Left cardiac atrium (tissue), 4 donors: Measurements from ENCODE around the gene ARHGEF10L. TPM values are rescaled to one million over a fixed set of nuclear protein-coding genes. Genes with fewer than 3 reads are reported as not detected.

Experiments
- ATAC-seq, 2 donors: fragments of 200-7000 bp; cut with Tn5 transposase; one replicate each; pipeline ENCODE4 v1.9.1; 2020; ENCODE audit warnings: mild to moderate bottlenecking in 2 of 2, moderate library complexity in 2 of 2
- DNase-seq: peaks from one replicate; pipeline ENCODE4 v3.0.0-alpha.2; 2020
- intact Hi-C, 2 donors: fragments of 100-400 bp; cut with DNase I; formaldehyde crosslinking; loops; one replicate each; pipeline versions ENCODE4 v1.14.1 to v1.15.1; 2022 to 2023
- total RNA-seq, 2 donors: library from RNA; stranded (reverse); fragmentation: NEBNext Ultra II Directional; extraction: Animal tissue kit (Norgen Biotek cat#: 25700); gene quantifications; one replicate each; pipeline ENCODE4 v1.2.1, GENCODE V29; 2021
- donor health status: DM: no; HTN: yes; CAD: no.
- donor health status: DM: no; HTN: yes; CAD: no; lungs with severe emphysema.
- donor health status: DM: yes; HTN: yes; CAD: no.
- donor health status: Dilated cardiomyopathy.

ARHGEF10L gene
- total RNA-seq, 2 donors from 2014 or later = 40.6 to 44.9 TPM

DNA sequence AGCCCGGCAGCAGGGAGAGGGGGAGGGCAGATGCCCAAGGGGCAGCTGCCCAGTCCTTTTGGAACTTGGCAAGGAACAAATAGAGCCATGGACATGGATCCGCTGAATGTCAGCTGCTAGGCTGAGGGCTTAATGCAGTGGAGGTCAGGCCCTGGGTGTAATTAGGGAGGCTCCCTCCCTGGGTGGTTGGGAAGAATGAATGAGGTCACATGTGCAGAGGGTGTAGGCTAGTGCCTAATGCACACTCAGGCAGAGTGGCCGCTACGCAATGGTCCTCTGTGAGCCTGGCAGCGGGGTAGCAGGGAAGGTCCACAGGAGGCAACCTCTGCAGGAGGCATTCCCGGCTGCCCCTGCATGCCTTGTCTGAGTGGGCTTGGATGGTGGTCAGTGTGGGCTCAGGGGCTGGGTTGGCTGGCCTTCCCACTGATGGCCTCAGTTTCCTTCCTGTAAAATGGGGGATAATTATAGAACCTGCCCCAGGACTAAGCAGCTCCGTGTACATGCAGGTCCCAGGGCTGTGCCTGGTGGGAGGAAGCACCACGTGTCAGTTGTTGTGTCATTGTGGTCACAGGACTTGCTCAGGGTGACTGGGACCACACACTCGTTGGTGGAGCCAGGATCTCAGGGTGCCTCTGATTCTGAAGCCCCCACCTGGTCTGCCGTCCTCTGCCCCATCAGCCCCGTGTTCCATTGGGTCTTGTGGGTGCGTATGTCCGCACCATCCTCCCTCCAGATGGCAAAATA, 134.0 kb downstream of the ARHGEF10L start:
- intact Hi-C loops = no loop called here
- DNase-seq = no peak
- ATAC-seq = peak; percentile 10 to 19

DNA sequence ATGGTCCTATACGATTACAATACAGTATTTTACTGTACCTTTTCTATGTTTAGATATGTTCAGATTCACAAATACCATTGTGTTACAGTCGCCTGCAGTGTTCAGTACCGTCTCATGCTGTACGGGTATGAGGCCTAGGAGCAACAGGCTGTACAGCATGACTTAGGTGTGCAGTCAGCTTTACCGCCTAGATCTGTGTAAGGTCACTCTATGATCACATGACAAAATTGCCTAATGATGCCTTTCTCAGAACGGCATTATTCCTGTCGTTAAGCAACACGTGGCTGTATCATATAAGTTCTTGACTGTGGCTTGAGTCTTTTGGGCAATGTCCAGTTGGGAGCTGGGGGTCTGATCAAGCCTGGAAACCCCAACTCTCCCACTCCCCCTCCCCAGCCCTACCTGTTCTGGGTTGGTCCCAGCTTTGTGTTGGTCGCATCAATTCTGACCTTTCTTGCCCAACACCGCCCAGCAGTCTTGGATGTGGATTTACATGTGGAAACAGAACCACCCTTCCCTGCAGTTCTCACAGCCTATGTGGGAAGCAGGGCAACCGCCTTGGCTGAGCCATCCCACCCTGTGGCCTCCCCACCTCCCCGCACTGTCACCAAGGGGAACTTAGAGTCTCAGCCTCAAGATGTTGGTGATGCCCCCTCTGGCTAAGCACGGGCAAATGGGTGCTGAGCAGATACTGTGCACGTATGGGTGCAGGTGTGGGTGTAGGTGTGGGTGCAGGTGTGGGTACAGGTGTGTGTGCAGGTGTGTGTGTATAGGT, 135.4 kb downstream of the ARHGEF10L start:
- intact Hi-C loops = no loop called here
- no peak for DNase-seq
- no peak for ATAC-seq

DNA sequence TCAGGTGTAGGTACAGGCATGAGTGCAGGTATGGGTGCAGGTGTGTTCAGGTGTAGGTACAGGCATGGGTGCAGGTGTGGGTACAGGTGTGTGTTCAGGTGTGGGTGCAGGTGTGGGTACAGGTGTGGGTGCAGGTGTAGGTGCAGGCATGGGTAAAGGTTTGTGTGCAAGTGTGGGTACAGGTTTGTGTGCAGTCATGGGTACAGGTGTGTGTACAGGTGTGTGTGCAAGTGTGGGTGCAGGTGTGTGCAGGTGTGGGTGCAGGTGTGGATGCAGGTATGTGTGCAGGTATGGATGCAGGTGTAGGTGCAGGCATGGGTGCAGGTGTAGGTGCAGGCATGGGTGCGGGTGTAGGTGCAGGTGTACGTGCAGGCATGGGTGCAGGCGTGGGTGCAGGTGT, 136.2 kb downstream of the ARHGEF10L start:
- intact Hi-C loops = no loop called here
- no peak for ATAC-seq
- DNase-seq = no peak

DNA sequence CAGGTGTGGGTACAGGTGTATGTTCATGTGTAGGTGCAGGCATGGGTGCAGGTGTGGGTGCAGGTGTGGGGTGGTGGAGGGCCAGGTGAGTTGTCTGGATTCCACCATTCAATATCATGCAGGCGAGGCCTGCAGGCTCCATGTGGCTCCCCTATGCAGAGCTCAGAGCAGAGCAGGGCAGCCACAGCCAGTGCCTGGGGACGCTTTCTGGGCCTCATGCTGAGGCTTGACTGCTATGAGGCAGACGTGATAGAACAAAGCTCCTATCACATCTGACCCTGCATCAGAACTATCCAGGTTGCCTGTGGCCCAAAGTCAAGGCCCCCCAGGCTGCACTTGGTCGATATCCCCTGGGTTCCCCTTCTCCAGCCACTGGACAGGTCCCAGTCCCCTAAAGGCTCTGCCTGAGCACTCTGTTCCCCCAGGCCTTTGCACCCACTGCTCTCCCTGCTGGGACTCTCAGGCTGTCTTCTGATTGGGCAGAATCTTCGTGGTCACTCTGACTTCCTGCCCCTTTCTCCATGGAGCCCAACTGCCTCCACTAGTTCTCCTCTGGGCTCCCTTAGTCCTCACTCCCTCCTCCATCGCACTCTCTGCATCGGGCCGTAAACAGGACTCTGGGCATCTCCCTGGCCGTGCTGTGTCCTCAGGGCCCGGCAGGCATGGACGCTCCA, 137.0 kb downstream of the ARHGEF10L start:
- DNase-seq (no peak), ATAC-seq (no peak)
- intact Hi-C loops = no loop called here

DNA sequence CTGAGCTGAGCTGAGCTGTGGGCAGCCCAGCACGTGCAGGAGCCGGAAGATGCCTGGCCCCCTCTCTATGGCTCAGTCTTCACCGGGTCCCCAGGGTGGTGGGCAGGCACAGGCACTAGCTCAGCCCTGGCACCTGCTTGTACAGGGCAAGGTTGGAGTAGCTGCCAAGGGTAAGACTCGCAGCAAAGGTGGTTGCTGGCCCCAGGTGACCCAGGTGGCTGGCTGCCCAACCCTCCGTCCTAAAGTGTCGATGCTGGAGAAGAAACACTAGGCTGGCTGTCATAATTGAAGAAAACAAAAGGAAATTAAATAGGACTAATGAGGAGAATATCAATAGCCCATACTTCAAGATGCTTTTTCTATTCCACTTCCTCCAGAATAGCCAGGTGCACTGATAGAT, 138.5 kb downstream of the ARHGEF10L start:
- DNase-seq (no peak), ATAC-seq (no peak)
- intact Hi-C loops = no loop called here

DNA sequence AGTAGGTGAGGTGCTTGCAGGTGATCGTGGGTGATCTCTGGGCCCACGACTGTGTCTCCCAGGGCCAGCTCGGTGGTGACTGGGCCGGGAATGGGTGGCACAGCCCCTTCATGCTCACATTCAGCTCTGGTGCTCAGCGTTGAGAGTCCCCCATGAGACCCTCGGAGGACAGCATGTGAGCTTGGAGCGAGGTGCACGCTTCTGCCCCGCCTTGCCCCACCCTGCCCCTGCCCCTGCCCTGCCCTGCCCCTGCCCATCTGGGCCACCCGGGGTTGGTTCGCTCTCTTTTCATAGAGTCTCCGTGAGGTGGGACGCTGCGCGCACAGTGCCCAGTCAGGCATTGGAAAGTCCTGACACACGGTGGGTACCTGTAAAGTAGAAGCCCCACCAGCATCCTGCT, 140.4 kb downstream of the ARHGEF10L start:
- no peak for ATAC-seq
- no peak for DNase-seq
- intact Hi-C loops = no loop called here

DNA sequence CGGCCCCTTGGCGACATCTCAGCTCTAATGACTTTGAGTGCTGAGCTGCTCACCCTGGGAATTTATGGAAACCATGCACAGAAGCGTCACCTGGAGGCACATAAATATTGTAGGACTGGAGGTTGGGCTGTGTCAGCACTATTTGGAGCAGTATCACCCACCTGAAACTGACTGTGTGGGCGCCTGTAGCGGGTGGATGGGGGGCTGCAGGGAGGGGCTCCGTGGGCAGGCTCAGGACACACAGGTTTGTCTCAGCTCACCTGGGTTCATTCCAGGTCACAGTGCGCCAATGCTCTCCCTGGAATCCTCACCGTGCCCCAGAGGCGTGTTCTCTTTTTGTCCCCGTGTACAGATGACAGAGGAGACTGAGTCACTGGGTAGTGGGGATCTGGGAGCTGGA, 140.8 kb downstream of the ARHGEF10L start:
- DNase-seq (no peak), ATAC-seq (no peak)
- intact Hi-C loops = no loop called here

DNA sequence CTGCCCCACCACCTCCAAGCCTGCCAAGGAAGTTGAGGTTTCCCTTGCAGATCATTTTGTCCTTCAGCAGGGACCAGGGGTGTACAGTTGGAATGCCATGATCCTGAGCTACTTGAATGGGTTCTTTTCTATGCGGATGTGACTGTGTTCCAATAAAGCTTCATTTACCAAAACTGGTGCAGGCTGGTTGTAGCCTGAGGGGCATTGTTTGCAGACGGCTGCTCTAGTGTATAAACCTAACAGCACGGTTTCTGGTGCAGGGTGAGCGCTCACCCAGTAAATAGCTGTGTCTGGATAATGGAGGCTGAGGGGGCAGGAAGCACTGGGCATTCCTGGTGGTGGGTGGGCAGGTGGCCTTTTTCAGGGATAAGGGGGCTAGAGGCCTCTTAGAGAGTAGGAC, 142.9 kb downstream of the ARHGEF10L start:
- DNase-seq (no peak), ATAC-seq (no peak)
- intact Hi-C loops = no loop called here

DNA sequence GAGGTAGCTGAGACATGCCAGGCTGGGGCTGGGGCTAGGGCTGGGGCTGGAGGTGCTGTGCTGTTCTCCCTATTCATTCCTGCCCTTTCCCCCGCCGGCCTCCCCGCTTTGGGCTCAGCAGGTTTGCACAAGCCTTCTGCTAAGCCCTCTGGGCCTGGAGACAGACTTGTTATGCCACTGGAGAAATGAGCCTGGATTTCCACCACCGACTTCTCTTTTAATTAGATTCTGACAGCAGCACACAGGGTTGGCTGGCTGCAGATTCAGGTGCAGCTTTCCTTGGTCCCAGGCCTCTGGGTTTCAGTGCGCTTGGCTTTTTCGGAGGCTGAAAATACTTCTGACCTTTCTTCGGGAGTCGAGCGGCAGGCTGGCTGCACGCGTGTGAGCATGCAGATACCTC, 144.1 kb downstream of the ARHGEF10L start:
- no peak for ATAC-seq
- intact Hi-C loops = no loop called here
- no peak for DNase-seq

DNA sequence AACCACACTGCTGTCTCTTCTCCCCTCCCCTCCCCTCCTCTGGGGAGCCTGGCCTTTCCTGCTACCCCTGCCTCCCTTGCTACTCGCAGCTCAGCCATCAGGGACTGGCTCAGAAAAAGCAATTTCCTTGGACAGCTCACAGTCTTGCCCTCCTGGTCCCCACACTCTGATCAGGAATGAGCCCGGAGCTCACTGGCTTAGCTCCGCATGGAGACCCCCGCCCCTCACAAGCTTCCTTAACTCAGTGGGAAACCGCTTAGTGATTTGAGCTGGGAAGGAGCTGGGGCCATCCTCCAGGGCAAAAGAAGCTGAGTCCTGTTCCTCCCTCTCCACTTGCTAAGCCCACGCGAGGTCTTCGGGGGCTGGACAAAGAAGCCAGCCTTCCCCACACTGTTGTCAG, 145.3 kb downstream of the ARHGEF10L start:
- intact Hi-C loops = no loop called here
- ATAC-seq (no peak), DNase-seq (no peak)

DNA sequence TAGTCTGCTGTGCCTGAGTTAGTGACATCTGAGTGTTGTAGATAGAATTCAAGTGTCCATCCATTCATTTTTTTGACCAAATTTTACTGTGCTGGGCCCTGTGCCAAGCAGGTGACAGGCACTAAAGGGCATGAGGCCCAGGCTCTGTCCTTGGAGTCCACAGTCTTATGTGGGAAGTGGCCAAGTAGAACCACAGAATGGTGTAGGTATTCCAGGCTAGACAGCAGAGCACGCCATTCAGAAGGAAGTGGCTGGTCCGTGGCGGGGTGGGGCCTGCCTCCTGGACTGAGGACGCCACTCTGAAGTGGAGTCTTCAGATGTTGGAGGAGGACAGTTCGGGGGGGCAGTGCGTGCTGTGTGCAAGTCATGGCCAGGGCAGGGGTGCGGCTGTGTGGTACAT, 146.8 kb downstream of the ARHGEF10L start:
- no peak for DNase-seq
- ATAC-seq = no peak
- intact Hi-C loops = no loop called here

DNA sequence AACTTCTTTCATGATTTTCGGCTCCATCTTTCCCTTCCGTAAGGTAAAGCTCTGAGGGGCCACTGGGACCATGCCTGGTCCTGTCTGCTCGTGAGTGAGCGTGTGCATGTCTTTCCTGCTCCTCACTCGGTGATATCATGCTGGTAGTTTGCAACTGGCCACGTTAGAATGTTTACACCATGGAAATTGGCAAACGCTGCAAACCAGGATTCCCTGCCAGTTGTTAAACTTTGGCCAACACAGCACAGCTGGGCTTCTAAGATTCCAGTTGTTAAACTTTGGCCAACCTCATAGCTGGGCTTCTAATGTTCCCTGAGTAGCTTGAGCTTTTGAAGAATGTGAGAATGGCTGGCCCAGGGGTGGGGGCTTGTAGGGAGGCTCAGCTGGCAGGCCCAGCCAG, 147.6 kb downstream of the ARHGEF10L start:
- intact Hi-C loops = no loop called here
- no peak for DNase-seq
- peak in 1 of 2 donors; percentile 24 for ATAC-seq

DNA sequence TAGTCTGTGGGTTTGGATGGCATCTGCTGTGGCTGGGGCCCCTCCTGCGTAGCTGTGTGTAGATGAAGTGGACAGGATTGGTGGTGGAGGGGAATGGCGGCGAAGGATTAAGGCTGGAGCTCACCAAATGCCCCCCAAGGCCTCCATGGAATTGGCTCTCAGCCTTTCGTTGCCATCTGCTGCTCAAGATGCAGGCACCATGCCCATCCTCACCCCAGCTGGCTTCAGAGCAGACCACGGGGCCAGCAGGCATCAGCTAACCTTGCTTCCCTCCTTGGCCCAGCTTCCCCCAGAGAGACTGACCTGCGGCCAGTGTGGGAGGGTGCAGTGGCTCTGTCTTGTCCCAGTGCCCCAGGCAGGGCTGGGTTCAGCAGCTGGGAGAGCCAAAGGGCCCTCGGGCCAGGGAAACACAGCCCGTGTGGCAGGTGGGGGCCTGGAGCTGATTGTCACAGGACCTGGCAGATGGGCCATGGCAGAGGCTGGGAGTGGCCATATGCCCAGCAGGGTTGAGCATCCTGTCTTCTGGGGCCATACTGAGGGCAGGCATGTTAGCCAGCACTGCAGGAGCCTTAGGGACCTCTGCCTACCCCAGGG, 148.8 kb downstream of the ARHGEF10L start:
- intact Hi-C loops = no loop called here
- no peak for ATAC-seq
- no peak for DNase-seq

DNA sequence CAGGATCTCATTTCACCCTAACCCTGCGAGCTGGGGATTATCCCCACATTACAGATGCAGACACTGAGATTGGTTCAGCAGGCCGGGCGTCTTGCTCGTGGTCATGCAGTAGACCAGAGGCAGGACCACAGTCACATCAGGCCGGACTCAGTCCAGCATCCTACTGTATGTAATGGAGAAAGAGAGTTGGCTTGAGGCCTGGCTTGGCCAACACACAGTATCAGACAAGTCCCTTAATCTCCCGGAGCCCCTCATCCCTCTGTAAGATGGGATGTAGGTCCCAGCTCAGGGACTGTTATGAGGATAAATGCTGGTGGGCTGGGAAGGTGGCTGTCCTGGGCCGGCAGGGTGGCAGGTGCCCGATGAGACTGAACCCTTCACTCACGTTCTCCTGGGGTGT, 149.5 kb downstream of the ARHGEF10L start:
- no peak for ATAC-seq
- DNase-seq = no peak
- intact Hi-C loops = no loop called here

DNA sequence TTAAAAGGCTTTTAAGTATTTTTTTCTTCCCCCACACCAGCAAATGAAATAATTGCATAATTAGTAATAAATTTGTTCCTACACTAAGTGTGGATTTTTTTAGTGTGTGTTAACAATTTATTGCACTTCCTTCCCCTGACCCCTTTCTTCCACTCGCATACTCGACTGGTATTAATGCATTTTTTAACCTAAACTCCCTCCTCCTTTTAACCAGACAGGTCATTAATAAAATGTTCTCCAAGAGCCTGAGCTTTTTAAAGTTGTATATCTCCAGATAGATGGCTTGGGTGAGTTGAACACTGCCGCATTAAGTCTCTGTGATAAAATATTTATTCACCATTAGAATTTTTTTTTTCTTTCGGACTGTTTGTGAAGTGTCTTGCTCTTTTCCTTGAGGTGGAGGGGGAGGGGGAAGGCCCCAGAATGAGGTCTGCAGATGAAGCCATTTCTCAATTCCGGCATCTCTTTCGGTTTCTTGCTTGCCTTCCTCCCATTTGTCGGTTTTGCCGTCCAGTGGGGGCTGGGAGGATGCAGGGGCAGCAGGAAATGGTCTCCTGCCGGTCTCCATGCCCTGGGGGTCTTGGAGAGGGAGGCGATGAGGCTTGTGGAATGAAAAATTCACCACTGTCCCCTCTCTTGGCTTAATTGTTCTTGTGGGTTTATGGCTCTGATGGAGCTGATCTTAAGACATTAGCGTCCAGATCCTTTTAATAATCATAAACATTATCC, 151.6 kb downstream of the ARHGEF10L start:
- ATAC-seq (no peak), DNase-seq (no peak)
- intact Hi-C loops = loop anchor here in 1 of 2 donors (10.0 kb wide), 1 partner anchor 134 kb away; no protein-coding TSS in a partner anchor

DNA sequence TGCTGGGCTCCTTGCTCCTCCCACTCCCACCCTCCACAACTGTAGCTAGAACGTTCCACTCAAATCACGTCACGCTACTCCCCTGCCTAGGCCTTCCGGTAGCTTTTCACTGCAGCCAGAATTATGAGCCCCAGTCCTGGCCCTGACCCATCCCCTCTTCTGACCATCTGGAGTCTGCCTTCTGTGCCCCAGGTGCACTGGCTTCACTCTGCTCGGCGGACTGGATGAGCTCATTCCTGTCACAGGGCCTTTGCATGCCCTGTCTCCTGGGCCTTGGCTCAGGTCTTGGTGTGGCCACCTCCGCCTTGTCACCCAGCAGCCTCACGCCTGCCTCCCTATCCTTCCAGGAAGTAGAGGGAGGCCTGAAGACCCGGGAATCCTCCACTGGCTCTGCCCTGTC, 153.1 kb downstream of the ARHGEF10L start:
- intact Hi-C loops = loop anchor here in 1 of 2 donors (10.0 kb wide), 1 partner anchor 132 kb away; no protein-coding TSS in a partner anchor
- no peak for ATAC-seq
- DNase-seq = no peak

DNA sequence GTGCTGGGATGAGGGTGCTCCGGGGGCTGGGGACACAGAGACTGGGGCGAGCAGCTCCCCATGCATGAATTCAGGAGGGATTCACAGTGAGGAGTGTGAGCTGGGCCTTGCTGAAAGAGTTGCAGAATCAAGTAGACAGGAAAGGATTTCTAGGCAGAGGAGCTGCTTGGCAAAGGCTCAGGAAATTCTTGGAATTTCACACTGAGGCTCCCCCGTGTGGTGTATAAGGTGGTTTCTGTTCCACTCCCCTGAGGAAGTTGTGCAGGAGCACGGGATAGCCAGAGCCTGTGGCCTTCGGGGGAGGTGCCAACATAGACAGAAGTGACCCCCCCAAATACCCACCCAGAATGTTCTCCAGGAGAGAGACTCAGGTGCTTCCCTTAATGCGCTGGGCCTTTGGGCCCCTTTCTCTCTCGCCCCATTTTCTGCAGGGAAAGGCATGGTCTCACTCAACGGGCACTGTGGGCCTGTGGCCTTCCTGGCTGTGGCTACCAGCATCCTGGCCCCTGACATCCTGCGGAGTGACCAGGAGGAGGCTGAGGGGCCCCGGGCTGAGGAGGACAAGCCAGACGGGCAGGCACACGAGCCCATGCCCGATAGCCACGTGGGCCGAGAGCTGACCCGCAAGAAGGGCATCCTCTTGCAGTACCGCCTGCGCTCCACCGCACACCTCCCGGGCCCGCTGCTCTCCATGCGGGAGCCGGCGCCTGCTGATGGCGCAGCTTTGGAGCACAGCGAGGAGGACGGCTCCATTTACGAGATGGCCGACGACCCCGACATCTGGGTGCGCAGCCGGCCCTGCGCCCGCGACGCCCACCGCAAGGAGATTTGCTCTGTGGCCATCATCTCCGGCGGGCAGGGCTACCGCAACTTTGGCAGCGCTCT, 157.2 kb downstream of the ARHGEF10L start:
- peak; percentile 46 to 65 for ATAC-seq
- no peak for DNase-seq
- intact Hi-C loops = loop anchor here in 1 of 2 donors (10.0 kb wide), 1 partner anchor 128 kb away; no protein-coding TSS in a partner anchor

DNA sequence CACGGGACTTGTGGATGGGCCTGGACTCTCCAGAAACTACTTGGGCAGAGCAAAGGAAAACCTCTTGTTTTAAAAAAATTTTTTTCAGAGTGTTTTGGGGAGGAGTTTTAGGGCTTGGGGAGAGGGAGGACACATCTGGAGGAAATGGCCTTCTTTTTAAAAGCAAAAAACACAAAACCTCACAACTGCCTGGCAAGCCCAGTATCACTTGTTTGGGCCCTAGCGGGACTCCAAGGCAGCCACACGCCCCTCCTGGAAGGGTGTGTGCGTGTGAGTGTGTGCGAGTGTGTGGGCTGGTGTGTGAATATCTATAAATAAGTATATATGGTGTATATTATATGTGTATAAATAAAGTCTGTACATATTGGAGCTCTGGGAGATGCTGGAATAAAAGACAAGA, 158.0 kb downstream of the ARHGEF10L start:
- intact Hi-C loops = loop anchor here in 1 of 2 donors (10.0 kb wide), 1 partner anchor 127 kb away; no protein-coding TSS in a partner anchor
- no peak for DNase-seq
- ATAC-seq = no peak
